GM10847 (cell line): ENCODE results near the gene FAM161A.

ENCODE experiments used
- POLR2A ChIP-seq: IDR thresholded peaks from 2 replicates; pipeline ENCODE4 v1.6.1; 2011; ENCODE audit not compliant: insufficient read length; ENCODE audit errors: extremely low read depth

FAM161A gene

GRCh38 chr2:61853847-61854563 is at the start of gene FAM161A:
FAM161A (minus strand) TSS chr2:61854060; CDS start chr2:61854041, 19 bp downstream.
- TF ChIP-seq POLR2A: peak; percentile 28

- TF ChIP-seq POLR2A: no peak
Observed at GRCh38 chr2:61900281-61900680, 46.4 kb upstream of the FAM161A start.

- no peak for TF ChIP-seq POLR2A
Observed at GRCh38 chr2:61898810-61899209, 45.0 kb upstream of the FAM161A start.

- TF ChIP-seq POLR2A: peak; percentile 93
Observed at GRCh38 chr2:61888267-61889055, 34.6 kb upstream of the FAM161A start, which contains the start of gene CCT4. CCT4 (minus strand) TSS chr2:61888656; CDS start chr2:61888507, 149 bp downstream.

- no peak for TF ChIP-seq POLR2A
Observed at GRCh38 chr2:61887717-61888266, 33.9 kb upstream of the FAM161A start.

- TF ChIP-seq POLR2A: no peak
Observed at GRCh38 chr2:61885896-61886603, 32.2 kb upstream of the FAM161A start.

- TF ChIP-seq POLR2A: no peak
Observed at GRCh38 chr2:61882850-61883249, 29.0 kb upstream of the FAM161A start.

GRCh38 chr2:61878761-61879160 is 24.9 kb upstream of the FAM161A start:
- TF ChIP-seq POLR2A: no peak

GRCh38 chr2:61877571-61878245 is 23.8 kb upstream of the FAM161A start:
- no peak for TF ChIP-seq POLR2A

- TF ChIP-seq POLR2A: no peak
Observed at GRCh38 chr2:61876400-61876799, 22.5 kb upstream of the FAM161A start.

- TF ChIP-seq POLR2A: no peak
Observed at GRCh38 chr2:61862085-61862484, 8.2 kb upstream of the FAM161A start.

GRCh38 chr2:61857224-61857623 is 3.4 kb upstream of the FAM161A start:
- TF ChIP-seq POLR2A: no peak

- TF ChIP-seq POLR2A: no peak
Observed at GRCh38 chr2:61855318-61855613, 1.4 kb upstream of the FAM161A start.

GRCh38 chr2:61854564-61855317 is 881 bp upstream of the FAM161A start:
- no peak for TF ChIP-seq POLR2A
